Activated naive CD4-positive, alpha-beta T cell treated with anti-CD3 and anti-CD28 coated beads for 36 hours (primary cell): ENCODE results near the gene ONECUT3. TPM values are rescaled to one million over a fixed set of nuclear protein-coding genes. Genes with fewer than 3 reads are reported as not detected.
"Not testable (repeated sequence)": the region's sequence is repeated elsewhere in the genome, so short reads cannot be mapped to it uniquely, and the experiment has no call there.

Experiments used
- CTCF ChIA-PET: fragments of 350-600 bp; sonication (Branson Sonifier 250); formaldehyde crosslinking; loops from one replicate; lab custom pipeline; 2021; ENCODE audit warnings: antibody characterized with exemption; lab: Charles Lee
- DNase-seq: peaks from one replicate; pipeline ENCODE4 v3.0.0-alpha.2; 2020
- H3K27ac Mint-ChIP-seq: one replicate; pipeline ENCODE4 v1.8.0; 2021; ENCODE audit warnings: mild to moderate bottlenecking, mixed read lengths
- H3K27me3 Mint-ChIP-seq: one replicate; pipeline ENCODE4 v1.8.0; 2021; ENCODE audit warnings: low read depth, mixed read lengths
- H3K36me3 Mint-ChIP-seq: one replicate; pipeline ENCODE4 v1.8.0; 2021; ENCODE audit warnings: low read depth, mixed read lengths
- H3K4me1 Mint-ChIP-seq: one replicate; pipeline ENCODE4 v1.8.0; 2021; ENCODE audit warnings: low read depth, mixed read lengths
- H3K4me3 Mint-ChIP-seq: one replicate; pipeline ENCODE4 v1.8.0; 2021; ENCODE audit warnings: mild to moderate bottlenecking, moderate library complexity, mixed read lengths
- H3K9me3 Mint-ChIP-seq: one replicate; pipeline ENCODE4 v1.8.0; 2021; ENCODE audit warnings: mixed read lengths
- intact Hi-C: fragments of 100-400 bp; cut with micrococcal nuclease; formaldehyde crosslinking; loops from one replicate; pipeline ENCODE4 v1.15.1; 2023
- total RNA-seq, 2 experiments: library from RNA; stranded (reverse); gene quantifications; one replicate each; pipeline ENCODE4 v1.2.3, GENCODE V29; 2021

ONECUT3 gene
- not detected for total RNA-seq

DNA sequence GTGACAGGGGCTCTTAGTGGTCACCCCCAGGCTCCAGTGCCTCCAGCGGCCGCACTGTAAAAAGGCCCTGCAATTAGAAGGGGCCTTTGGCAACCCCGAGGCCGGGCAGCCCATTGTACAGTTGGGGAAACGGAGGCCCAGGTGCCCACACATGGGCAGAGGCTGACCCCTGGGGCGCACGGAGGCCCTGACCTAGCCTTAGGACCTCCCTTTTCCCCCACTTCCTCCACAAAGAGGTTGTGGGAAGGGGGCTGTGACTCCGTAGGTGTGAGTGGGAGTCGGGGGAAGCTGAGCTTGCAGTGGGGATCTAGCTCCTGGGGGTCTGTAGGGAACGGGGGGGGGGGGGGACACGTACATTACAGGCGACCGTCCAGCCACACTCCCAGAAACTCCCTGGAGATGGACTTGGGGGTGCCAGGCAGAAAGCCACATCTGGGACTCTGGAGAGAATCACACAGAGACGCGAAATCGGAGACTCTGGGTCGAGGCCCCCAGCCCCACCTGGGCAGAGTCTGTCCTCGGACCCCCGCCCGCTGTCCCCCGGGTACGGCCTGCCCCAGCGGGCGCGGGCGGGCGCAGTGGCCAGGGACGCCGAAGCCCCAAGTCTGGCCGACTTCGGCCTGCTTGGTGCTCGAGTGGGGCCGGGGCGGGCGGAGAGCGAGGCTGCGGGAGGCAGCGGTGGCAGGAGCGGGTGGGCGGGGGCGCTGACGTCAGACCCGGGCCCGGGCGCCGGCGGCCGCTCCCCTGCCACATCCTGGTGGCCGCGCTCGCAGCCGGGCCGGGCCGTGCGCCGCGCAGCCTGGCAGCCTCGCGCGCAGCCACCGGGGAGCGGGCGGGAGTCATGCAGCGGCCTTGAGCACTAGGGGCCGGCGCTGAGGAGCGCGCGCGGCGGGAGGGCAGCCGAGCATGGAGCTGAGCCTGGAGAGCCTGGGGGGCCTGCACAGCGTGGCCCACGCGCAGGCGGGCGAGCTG, at the start of gene ONECUT3:
TSS of gene ONECUT3 (plus strand) at position 750 of the 972 bp plus-strand sequence. CDS start at position 907, 157 bp downstream.
- H3K36me3 Mint-ChIP-seq, result no peaks in the 10 kb centered on the region
- CTCF ChIA-PET, result interaction anchor here (0.6 kb wide), 1 partner anchor 14 kb away, joined by 4 read pairs; no protein-coding TSS in a partner anchor
- peaks cover 17% of the 10 kb centered on the region for H3K4me1 Mint-ChIP-seq
- H3K27me3 Mint-ChIP-seq, result peaks cover 47% of the 10 kb centered on the region
- DNase-seq, result no peak
- H3K9me3 Mint-ChIP-seq, result no peaks in the 10 kb centered on the region
- no peak within 1 kb of the TSS for H3K27ac Mint-ChIP-seq
- intact Hi-C loops, result no loop called here
- no peak within 1 kb of the TSS for H3K4me3 Mint-ChIP-seq

DNA sequence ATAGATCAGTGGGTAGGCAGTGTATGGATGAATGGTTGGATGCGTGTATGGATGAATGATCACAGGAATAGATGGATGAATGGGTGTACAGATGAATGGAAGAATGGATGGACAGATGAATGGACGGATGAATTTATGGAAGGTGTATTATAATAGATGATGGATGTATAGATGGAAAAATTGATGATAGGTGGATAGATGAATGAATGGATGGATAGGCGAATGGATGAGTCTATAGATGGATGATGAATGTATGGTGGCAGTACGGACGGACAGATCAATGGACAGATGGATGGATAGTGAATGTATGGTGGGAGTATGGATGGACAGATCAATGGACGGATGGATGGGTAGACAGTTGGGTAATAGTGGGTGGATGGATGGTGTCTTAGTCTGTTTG, 49.0 kb upstream of the ONECUT3 start:
- Mint-ChIP-seq H3K4me1 (peaks cover 9% of the 10 kb centered on the region), H3K27me3 (peaks cover 37% of the 10 kb centered on the region), H3K27ac (no peak overlapping the region), H3K36me3 (no peaks in the 10 kb centered on the region), H3K9me3 (peaks cover 4% of the 10 kb centered on the region), H3K4me3 (no peak overlapping the region)
- CTCF ChIA-PET, result no interaction called here
- no peak for DNase-seq
- intact Hi-C loops, result no loop called here

DNA sequence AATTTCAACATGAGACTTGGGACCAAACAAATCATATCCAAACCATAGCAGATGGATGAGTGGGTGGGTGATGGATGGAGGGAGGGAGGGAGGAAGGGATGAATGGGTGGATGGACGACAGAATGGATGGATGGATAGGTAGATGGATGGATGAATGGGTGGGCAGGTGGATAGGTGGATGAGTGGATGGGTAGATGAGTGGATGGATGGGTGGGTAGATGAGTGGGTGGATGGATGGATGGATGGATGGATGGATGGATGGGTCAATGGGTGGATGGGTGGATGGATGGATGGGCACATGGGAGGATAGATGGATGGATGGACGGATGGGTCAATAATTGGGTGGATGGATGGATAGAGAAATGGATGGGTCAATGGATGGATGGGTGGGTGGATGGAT, 47.9 kb upstream of the ONECUT3 start:
- no peak for DNase-seq
- H3K36me3 Mint-ChIP-seq, result no peaks in the 10 kb centered on the region
- H3K9me3 Mint-ChIP-seq, result peaks cover 4% of the 10 kb centered on the region
- peaks cover 33% of the 10 kb centered on the region for H3K27me3 Mint-ChIP-seq
- H3K4me1 Mint-ChIP-seq, result peaks cover 9% of the 10 kb centered on the region
- no peak overlapping the region for H3K4me3 Mint-ChIP-seq
- intact Hi-C loops, result no loop called here
- CTCF ChIA-PET, result no interaction called here
- no peak overlapping the region for H3K27ac Mint-ChIP-seq

DNA sequence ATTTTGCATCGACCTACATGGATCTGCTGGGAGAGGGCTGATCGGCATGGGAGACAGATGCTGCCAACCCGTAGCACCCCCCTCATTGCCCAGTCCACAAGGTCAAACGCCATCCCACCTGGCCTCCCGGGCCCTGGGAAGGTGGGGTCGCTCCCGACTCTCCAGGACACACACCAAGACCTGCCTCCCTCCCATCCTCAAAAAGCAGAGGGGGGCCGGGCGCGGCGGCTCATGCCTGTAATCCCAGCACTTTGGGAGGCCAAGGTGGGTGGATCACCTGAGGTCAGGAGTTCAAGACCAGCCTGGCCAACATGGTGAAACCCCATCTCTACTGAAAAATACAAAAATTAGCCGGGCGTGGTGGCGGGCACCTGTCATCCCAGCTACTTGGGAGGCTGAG, 46.7 kb upstream of the ONECUT3 start:
- DNase-seq, CTCF ChIA-PET, H3K27ac Mint-ChIP-seq, H3K36me3 Mint-ChIP-seq, H3K9me3 Mint-ChIP-seq, intact Hi-C loops, H3K4me3 Mint-ChIP-seq, H3K4me1 Mint-ChIP-seq: not testable (repeated sequence)
- H3K27me3 Mint-ChIP-seq, result peaks cover 22% of the 10 kb centered on the region

DNA sequence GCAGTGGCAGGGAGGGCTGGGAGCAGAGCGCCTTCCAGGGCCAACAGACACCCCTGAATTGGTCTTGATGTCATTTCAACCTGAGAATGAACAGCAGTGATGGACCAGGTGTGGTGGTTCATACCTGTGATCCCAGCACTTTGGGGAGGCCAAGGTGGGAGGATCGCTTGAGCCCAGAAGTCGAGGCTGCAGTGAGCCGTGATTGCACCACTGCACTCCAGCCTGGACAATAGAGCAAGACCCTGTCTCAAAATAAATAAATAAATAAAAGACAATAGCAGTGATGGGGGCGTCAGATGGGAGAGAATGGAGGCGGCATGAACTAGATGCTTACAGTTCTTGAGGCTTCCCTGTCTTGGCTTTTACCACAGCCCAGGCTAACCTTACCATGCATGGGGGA, 46.1 kb upstream of the ONECUT3 start:
- Mint-ChIP-seq H3K4me3 (no peak overlapping the region), H3K36me3 (no peaks in the 10 kb centered on the region), H3K27ac (no peak overlapping the region), H3K4me1 (no peaks in the 10 kb centered on the region), H3K9me3 (peaks cover 4% of the 10 kb centered on the region), H3K27me3 (peaks cover 17% of the 10 kb centered on the region)
- DNase-seq, result no peak
- intact Hi-C loops, result no loop called here
- CTCF ChIA-PET, result no interaction called here

DNA sequence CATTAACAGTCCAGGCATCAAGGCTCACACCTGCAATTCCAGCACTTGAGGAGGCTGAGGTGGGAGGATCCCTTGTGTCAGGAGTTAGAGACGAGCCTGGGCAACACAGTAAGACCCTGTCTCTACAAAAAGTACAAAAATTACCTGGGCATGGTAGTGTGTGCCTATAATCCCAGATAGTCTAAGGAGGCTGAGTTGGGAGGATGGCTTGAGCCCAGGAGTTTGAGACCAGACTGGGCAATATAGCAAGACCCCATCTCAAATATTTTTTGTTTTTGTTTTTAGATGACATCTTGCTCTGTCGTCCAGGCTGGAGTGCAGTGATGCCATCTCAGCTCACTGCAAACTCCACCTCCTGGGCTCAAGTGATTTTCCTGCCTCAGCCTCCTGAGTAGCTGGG, 40.1 kb upstream of the ONECUT3 start:
- Mint-ChIP-seq H3K9me3 (no peaks in the 10 kb centered on the region), H3K36me3 (no peaks in the 10 kb centered on the region), H3K27ac (no peak overlapping the region), H3K4me3 (no peak overlapping the region), H3K4me1 (no peaks in the 10 kb centered on the region), H3K27me3 (peaks cover 16% of the 10 kb centered on the region)
- CTCF ChIA-PET, result no interaction called here
- intact Hi-C loops, result no loop called here
- DNase-seq, result no peak

DNA sequence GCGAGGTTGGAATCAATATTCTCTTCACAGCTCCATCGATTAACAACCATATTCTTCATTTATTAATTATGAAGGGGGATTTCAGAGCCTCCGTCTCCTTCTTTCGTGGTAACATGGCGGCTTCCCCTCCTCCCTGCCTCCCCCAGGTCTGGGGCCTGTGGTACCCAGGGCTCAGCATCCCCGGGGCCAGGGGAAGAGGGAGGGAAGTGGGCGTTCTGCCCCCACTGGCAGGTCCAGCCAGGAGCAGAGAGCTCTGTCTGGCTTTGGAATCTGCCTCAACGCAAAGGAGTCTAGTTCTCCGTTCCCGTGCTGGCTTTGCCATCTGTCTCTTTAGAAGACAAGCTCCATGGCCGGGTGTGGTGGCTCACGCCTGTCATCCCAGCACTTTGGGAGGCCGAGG, 37.8 kb upstream of the ONECUT3 start:
- DNase-seq, result no peak
- Mint-ChIP-seq H3K27me3 (peaks cover 28% of the 10 kb centered on the region), H3K36me3 (no peaks in the 10 kb centered on the region), H3K9me3 (no peaks in the 10 kb centered on the region), H3K27ac (no peak overlapping the region), H3K4me3 (no peak overlapping the region), H3K4me1 (no peaks in the 10 kb centered on the region)
- intact Hi-C loops, result no loop called here
- CTCF ChIA-PET, result no interaction called here

DNA sequence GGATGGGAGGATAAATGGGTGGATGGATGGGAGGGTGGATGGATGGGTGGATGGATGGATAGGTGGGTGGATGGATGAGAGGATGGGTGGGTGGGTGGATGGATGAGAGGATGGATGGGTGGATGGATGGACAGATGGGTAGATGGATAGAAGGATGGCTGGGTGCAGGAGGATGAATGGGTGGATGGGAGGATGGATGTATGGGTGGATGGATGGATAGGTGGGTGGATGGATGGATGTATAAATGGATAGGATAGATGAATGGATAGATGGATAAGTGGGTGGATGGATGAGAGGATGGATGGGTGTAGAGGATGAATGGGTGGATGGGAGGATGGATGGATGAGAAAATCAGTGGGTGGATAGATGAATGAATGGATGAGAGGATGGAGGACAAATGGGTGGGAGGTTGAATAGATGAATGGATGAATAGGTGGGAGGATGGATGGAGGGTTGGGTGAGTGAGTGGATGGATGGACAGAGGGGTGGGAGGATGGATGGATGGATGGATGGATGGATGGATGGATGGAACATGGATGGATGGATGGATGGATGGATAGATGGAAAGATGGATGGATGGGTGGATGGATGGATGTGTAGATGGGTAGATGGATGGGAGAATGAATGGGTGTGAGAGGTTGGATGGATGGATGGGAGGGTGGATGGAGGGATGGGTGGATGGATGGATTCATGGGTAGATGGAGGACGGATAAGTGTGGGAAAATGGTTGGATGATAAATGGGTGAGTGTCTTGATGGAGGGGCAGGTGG, 35.9 kb upstream of the ONECUT3 start:
- DNase-seq, result no peak
- Mint-ChIP-seq H3K27me3 (peaks cover 35% of the 10 kb centered on the region), H3K36me3 (no peaks in the 10 kb centered on the region), H3K9me3 (no peaks in the 10 kb centered on the region), H3K4me3 (no peak overlapping the region), H3K4me1 (no peaks in the 10 kb centered on the region), H3K27ac (no peak overlapping the region)
- CTCF ChIA-PET, result no interaction called here
- intact Hi-C loops, result no loop called here

DNA sequence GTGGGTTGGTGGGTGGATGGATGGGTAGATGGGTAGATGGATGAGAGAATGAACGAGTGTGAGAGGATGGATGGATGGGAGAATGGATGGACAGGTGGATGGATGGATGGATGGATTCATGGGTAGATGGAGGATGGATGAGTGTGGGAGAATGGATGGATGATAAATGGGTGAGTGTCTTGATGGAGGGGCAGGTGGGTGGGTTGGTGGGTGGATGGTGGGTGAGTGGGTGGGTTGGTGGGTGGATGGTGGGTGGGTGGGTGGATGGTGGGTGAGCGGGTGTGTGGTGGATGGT, 35.4 kb upstream of the ONECUT3 start:
- H3K27me3 Mint-ChIP-seq, result peaks cover 33% of the 10 kb centered on the region

DNA sequence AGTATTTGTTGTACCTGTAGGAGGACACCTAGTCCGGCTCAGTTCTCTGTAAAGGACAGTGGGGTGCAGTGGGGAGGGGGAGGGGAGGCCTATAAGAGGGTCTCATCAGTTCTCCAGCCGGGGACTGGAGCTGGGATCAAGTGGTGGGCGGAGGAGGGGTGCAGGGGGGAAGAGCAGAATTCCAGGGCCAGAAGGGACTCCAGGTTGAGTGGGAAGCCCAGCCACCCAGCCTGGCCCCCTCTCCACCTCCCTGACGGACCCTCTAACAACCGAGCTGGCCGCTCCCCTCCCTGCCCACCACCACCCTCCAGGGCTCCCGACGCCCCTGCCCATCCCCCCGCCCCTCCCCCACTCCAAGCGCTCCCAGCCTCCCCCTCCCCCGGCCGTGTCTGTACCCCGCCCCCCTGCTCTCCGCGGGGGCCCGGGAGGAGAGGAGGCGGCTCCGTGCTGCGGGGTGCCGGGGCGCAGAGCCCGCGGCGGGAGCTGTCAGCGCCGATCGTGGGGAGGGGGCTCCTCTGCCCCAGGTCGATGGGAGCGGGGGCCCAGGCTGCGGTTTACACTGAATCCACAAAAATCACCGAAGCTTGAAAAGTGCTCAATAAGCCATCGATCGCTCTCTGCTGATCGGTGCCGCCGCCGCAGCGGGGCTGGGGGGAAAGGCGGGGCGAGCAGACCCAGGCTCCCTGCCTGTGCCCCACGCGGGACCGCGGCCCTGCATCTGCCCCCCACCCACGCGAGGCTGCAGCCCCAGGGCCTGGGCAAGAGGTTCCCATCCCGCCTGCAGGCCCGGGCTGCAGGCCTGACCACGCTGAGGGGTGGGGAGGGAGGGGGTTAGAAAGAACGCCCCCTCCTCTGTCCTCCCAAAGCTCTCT, 34.6 kb upstream of the ONECUT3 start:
- no peak overlapping the region for H3K27ac Mint-ChIP-seq
- H3K4me1 Mint-ChIP-seq, result no peaks in the 10 kb centered on the region
- peaks cover 35% of the 10 kb centered on the region for H3K27me3 Mint-ChIP-seq
- CTCF ChIA-PET, result no interaction called here
- H3K4me3 Mint-ChIP-seq, result no peak overlapping the region
- H3K9me3 Mint-ChIP-seq, result no peaks in the 10 kb centered on the region
- DNase-seq, result no peak
- H3K36me3 Mint-ChIP-seq, result no peaks in the 10 kb centered on the region
- intact Hi-C loops, result no loop called here

More for the DNA sequence above, 35.4 kb upstream of the ONECUT3 start:
- Mint-ChIP-seq H3K9me3 (no peaks in the 10 kb centered on the region), H3K4me3 (no peak overlapping the region), H3K4me1 (no peaks in the 10 kb centered on the region), H3K36me3 (no peaks in the 10 kb centered on the region), H3K27ac (no peak overlapping the region)
- DNase-seq, result no peak
- intact Hi-C loops, result no loop called here
- CTCF ChIA-PET, result no interaction called here

DNA sequence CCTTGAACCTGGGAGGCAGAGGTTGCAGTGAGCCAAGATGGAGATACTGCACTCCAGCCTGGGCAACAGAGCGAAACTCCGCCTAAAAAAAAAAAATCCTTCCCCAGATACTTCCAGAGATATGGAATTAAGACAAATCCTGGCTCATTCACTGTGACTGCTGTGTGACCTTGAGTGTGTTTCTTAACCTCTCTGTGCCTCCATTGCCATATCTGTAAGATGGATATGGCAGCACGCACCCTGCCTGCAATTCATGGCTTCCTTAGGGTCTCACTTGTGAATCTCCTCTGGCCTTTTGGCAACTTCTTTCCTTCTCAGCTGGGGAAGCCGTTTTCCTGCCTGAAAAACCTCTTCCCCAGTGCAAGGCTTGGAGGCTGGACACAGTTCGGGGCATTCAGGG, 33.8 kb upstream of the ONECUT3 start:
- Mint-ChIP-seq H3K27me3 (peaks cover 35% of the 10 kb centered on the region), H3K27ac (no peak overlapping the region), H3K4me1 (no peaks in the 10 kb centered on the region), H3K9me3 (no peaks in the 10 kb centered on the region), H3K36me3 (no peaks in the 10 kb centered on the region), H3K4me3 (no peak overlapping the region)
- intact Hi-C loops, result no loop called here
- CTCF ChIA-PET, result no interaction called here
- no peak for DNase-seq

DNA sequence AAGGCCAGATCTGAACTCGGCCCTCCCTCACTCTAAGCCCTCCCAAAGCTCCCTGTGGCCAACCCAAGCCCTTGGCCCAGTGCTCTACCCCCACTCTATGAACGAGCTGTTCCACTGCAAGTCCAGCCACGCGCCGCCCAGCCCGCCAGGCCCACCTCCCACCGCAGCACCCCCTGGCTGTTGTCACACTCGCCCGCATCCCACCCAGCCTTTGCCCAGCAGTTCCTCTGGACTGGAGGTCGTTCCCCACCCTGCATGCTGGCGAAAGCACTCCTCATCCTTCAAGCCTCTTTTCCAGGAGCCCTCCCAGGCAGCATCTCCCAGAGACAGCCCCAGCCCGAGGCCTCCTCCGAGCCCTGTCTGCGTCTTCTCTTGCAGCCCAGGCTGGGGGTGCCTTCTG, 33.1 kb upstream of the ONECUT3 start:
- H3K27me3 Mint-ChIP-seq, result peaks cover 39% of the 10 kb centered on the region
- H3K36me3 Mint-ChIP-seq, result no peaks in the 10 kb centered on the region
- no peaks in the 10 kb centered on the region for H3K9me3 Mint-ChIP-seq
- no peak overlapping the region for H3K4me3 Mint-ChIP-seq
- DNase-seq, result no peak
- CTCF ChIA-PET, result interaction anchor here (0.5 to 0.6 kb wide), 2 partner anchors 216 to 751 kb away, joined by 3 to 4 read pairs; no protein-coding TSS in a partner anchor
- intact Hi-C loops, result no loop called here
- H3K4me1 Mint-ChIP-seq, result no peaks in the 10 kb centered on the region
- H3K27ac Mint-ChIP-seq, result no peak overlapping the region
